Panc1 (cell line): Measurements from ENCODE around the gene ZNF526.

ENCODE experiments used
- CTCF ChIP-seq: fragments of 450-650 bp; IDR thresholded peaks from 2 replicates; pipeline ENCODE4 v1.5.1; 2017; ENCODE audit warnings: mild to moderate bottlenecking
- POLR2AphosphoS5 ChIP-seq: IDR thresholded peaks from 2 replicates; pipeline ENCODE4 v1.6.1; 2012; ENCODE audit warnings: mild to moderate bottlenecking, low read depth, low read length, moderate library complexity
- REST ChIP-seq, 2 experiments: IDR thresholded peaks; 2 replicates each; pipeline ENCODE4 v1.6.1; 2011 to 2012; ENCODE audit warnings: low read depth in 2 of 2, control low read depth in 1 of 2, low read length in 1 of 2, mild to moderate bottlenecking in 1 of 2, moderate library complexity in 1 of 2; ENCODE audit not compliant: insufficient read depth in 1 of 2
- SIN3A ChIP-seq: IDR thresholded peaks from 2 replicates; pipeline ENCODE4 v1.6.1; 2012; ENCODE audit warnings: low read depth, mild to moderate bottlenecking, low read length, moderate library complexity, borderline replicate concordance; ENCODE audit not compliant: insufficient read depth
- TCF7L2 ChIP-seq: IDR thresholded peaks from 2 replicates; pipeline ENCODE4 v1.6.1; 2011; ENCODE audit warnings: mild to moderate bottlenecking, low read depth, low read length, inconsistent platforms

GRCh38 chr19:42245231-42245630 lies 25.1 kb downstream of the ZNF526 start:
- TF ChIP-seq SIN3A (no peak), CTCF (no peak), REST (IDR thresholded peaks at IDR 0.05; ENCODE audit: insufficient read depth in 1 of 2, low read depth in 2 of 2, low read length in 1 of 2) (no peak), POLR2AphosphoS5 (no peak), TCF7L2 (no peak)
